Brain microvascular endothelial cell (primary cell): ENCODE results near the gene CSMD2.

ENCODE experiments used
- DNase-seq: peaks from one replicate; pipeline ENCODE4 v3.0.0-alpha.2; 2020
- H3K27ac ChIP-seq: fragments of 250-450 bp; sonication (Bioruptor Pico); 2 replicates; pipeline ENCODE4 v1.5.1; 2020; ENCODE audit warnings: mild to moderate bottlenecking, moderate library complexity
- H3K27me3 ChIP-seq: fragments of 250-450 bp; sonication (Bioruptor Pico); replicated peaks from 2 replicates; pipeline ENCODE4 v1.5.1; 2020; ENCODE audit warnings: mild to moderate bottlenecking
- H3K36me3 ChIP-seq: fragments of 250-450 bp; sonication (Bioruptor Pico); replicated peaks from 2 replicates; pipeline ENCODE4 v1.5.1; 2020; ENCODE audit warnings: mild to moderate bottlenecking
- H3K4me3 ChIP-seq: 2 replicates; pipeline ENCODE4 v1.5.1; 2011; ENCODE audit warnings: low read depth, mild to moderate bottlenecking, control low read depth, low read length, moderate library complexity
- CTCF ChIP-seq: IDR thresholded peaks from 2 replicates; pipeline ENCODE4 v1.5.1; 2011; ENCODE audit warnings: low read depth, mild to moderate bottlenecking, moderate library complexity, low read length, control low read depth, inconsistent platforms; ENCODE audit errors: missing control alignments
- in situ Hi-C: cut with HindIII; loops from 2 replicates; pipeline ENCODE4 v1.10.0; 2017; ENCODE audit warnings: low sequenced_read_pairs, low pct_ligation_motif_present

Gene CSMD2

GRCh38 chr1:33825506-33825905, 339.5 kb downstream of the CSMD2 start:
- no peak overlapping the region for H3K4me3 ChIP-seq
- H3K27ac ChIP-seq: no peak overlapping the region
- in situ Hi-C loops: no loop called here
- H3K27me3 ChIP-seq: no peaks in the 10 kb centered on the region
- no peak for DNase-seq
- TF ChIP-seq CTCF: no peak
- H3K36me3 ChIP-seq: no peaks in the 10 kb centered on the region

- no peak for DNase-seq
- Histone ChIP-seq H3K27me3 (no peaks in the 10 kb centered on the region), H3K27ac (no peak overlapping the region), H3K36me3 (no peaks in the 10 kb centered on the region), H3K4me3 (no peak overlapping the region)
- TF ChIP-seq CTCF: no peak
- in situ Hi-C loops: no loop called here
Measured at GRCh38 chr1:33824971-33825370, 340.1 kb downstream of the CSMD2 start.

DNA sequence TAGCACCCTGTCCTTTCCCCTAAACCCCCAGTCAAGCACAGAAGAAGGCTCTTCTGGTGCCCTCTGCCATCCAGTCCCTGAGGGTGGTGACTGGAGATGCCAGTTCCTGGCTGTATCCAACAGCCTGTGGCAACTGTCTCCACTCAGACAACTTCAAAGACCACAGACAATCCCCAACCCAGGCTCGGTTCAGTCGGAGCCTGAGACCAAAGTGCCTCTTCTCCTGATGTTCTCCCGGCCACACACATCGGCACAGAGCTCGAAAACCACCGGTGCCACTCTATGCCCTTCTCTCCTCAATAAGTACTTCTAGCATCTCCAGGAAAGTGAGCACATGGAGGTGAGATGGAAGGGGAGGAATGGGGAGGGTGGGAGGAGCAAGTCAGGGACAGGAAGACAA, 340.7 kb downstream of the CSMD2 start:
- Histone ChIP-seq H3K36me3 (no peaks in the 10 kb centered on the region), H3K27ac (no peak overlapping the region), H3K4me3 (no peak overlapping the region), H3K27me3 (no peaks in the 10 kb centered on the region)
- in situ Hi-C loops: no loop called here
- no peak for DNase-seq
- no peak for TF ChIP-seq CTCF

DNA sequence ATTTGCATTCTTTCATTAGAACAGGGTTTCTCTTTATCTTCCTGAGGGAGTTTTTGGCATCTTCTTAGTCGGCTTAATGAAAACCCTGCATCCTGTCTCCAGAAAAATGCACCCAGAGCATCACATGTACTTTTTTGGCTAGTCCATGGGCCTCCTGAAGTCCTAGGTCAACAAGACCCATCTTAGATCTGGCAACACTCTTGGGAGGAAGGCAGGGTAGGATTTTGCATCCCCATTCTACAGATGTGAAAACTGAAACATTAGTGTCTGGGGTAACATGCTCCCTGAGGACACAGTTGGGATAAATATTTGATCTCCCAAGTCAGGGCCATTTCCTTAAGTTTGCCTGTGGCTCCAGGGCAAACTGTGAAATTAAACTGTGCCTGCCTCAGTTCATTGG, 341.2 kb downstream of the CSMD2 start:
- H3K27me3 ChIP-seq: no peaks in the 10 kb centered on the region
- in situ Hi-C loops: no loop called here
- H3K4me3 ChIP-seq: no peak overlapping the region
- H3K27ac ChIP-seq: no peak overlapping the region
- no peak for DNase-seq
- H3K36me3 ChIP-seq: no peaks in the 10 kb centered on the region
- TF ChIP-seq CTCF: no peak

DNA sequence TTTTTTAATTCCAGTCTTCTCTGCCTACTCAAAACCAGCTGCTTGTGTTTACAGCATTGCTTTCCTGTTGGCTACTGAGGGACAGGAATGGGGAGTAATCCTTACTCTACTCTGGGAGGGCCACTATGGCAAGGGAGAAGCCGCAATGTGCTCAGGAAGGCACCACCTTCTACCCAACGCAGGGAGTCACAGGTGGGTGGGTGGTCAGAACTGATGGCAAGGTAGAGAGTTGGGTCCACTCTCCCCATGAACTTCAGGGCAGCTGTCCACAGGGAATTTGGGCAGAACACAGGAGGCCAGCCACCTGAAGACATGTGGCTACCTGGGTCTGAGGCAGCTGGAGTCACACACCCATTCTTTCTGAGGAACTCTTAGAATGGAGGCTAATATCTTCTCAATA, 341.6 kb downstream of the CSMD2 start:
- Histone ChIP-seq H3K27ac (no peak overlapping the region), H3K36me3 (no peaks in the 10 kb centered on the region), H3K27me3 (no peaks in the 10 kb centered on the region), H3K4me3 (no peak overlapping the region)
- no peak for TF ChIP-seq CTCF
- no peak for DNase-seq
- in situ Hi-C loops: no loop called here

- TF ChIP-seq CTCF: no peak
- Histone ChIP-seq H3K36me3 (no peaks in the 10 kb centered on the region), H3K4me3 (no peak overlapping the region), H3K27ac (no peak overlapping the region), H3K27me3 (no peaks in the 10 kb centered on the region)
- no peak for DNase-seq
- in situ Hi-C loops: no loop called here
Measured at GRCh38 chr1:33822396-33822795, 342.6 kb downstream of the CSMD2 start.
